Hematopoietic multipotent progenitor cell (in vitro differentiated cells): Measurements from ENCODE around the gene FMN2. TPM values are rescaled to one million over a fixed set of nuclear protein-coding genes. Genes with fewer than 3 reads are reported as not detected.

Source experiments
- DNase-seq, 3 donors: peaks; one replicate each; pipeline ENCODE4 v3.0.0-alpha.2; 2011 to 2015; ENCODE audit warnings: low read depth in 2 of 3, low spot score in 2 of 3
- small RNA-seq: library from RNA; depleted of rRNA; stranded (forward); fragments of <200 nt; gene quantifications from one replicate; pipeline ENCODE3, GENCODE V24; 2012
- total RNA-seq: library from RNA; depleted of rRNA; stranded (reverse); fragments of >200 nt; gene quantifications from one replicate; pipeline ENCODE4 v1.2.3, GENCODE V29; 2012

The FMN2 gene
- total RNA-seq, 1 donor, result not detected

DNA sequence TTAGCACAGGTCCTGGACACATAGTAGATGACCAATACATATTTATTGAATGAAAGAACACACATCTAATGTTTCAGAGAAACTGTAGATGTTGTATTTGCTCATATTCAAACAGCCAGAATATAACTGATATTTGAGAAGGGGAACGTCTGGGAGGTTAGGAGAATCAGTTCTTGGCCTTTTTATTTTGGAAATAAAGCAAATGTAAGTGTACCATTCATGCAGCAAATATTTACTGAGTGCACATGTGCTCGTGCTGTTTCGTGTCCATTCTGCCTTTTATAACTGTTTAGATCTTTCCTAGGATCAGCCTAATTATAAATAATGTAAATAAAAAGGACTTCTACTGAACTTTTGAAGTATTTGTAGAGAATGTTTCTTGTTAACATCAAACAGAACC is 416.5 kb downstream of the FMN2 start:
- DNase-seq, result no peak

DNA sequence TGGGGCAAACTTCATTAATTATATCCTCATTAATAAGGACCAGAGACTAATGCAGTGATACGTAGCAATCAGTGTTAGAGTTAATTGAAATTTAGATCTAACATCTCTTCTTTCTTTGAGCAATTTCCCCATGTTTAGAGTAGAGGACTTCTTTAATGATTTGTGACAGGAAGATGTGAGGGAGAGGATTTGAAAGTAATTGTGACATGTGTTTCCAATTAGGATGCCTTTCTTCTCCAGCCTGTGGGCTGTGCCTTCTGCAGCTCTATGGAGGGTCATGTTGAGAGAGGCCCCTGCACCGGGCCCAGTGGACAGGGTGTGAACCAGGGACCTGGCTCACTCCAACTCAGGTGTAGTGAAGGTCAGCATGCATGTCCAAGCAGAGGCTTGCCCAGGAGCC is 417.3 kb downstream of the FMN2 start:
- DNase-seq, result no peak

- no peak for DNase-seq
Measured at GRCh38 chr1:240511789-240512188, 420.1 kb downstream of the FMN2 start.

- no peak for DNase-seq
Measured at GRCh38 chr1:240515505-240515904, 423.8 kb downstream of the FMN2 start.

DNA sequence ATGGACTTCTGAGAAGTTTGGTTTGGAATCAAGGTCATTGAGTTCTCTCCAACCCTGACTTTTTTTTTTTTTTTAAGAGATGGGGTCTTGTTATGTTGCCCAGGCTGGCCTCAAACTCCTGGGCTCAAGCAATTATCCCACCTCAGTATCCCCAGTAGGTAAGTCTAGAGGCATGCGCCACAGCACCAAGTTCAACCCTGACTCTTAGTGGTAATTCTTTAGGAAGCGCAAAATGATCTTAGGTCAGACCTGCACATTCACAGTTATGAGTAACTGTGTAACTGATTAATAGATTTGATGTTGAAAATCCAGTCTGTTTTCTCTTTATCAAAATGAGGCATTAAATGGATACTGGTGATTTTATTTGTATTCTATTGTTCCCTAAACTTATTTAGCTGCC is 424.4 kb downstream of the FMN2 start:
- no peak for DNase-seq

GRCh38 chr1:240517891-240518290 is 426.2 kb downstream of the FMN2 start:
- no peak for DNase-seq

- no peak for DNase-seq
Measured at GRCh38 chr1:240522122-240522822, 430.6 kb downstream of the FMN2 start.

DNA sequence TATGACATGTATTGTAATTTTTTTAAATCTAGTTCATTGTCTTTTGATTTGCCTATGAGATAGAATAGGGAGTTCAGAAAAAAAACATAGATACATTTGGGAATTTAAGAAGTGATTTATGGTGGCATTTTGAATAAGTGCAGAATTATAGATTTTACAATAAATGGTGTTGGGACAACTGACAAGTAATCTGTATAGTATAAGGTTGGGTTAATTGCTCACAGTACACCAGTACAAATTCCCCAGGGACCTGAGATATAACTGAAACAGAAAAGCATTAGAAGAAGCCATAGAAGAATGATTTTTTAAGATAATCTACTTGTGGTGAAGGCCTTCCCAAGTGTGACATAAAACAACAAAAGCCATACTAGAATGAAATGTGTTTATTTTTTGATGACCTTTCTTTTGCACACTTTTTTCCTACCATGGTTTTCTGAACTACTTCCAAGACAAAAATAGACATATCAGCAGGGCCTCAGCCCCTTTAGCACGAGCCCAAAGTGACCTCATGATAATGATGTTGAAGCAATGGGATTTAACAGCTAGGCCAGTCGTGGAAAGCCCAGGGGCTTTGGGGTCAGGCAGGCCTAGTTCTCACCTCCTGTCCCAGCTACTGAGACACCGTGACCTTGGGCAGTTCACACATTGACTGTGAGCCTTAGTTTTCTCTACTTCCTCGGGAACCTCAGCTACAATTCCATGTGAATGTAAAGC is 432.8 kb downstream of the FMN2 start:
- no peak for DNase-seq

Small RNA genes within 50 kb of the gene (small RNA-seq; reads per million reads assigned to genes)
- gene RF00019, result not detected
